H1 (cell line): ENCODE data around the gene PCSK1N. TPM values are rescaled to one million over a fixed set of nuclear protein-coding genes. Genes with fewer than 3 reads are reported as not detected.

Experiments
- CTCF ChIA-PET: fragments of 300-600 bp; sonication (Branson Sonifier 250); formaldehyde crosslinking; loops from one replicate; lab custom pipeline; 2021; ENCODE audit not compliant: partially characterized antibody; lab: Charles Lee
- POLR2A ChIA-PET: fragments of 300-600 bp; sonication (Branson Sonifier 250); formaldehyde crosslinking; loops from one replicate; lab custom pipeline; 2021; ENCODE audit warnings: inconsistent platforms; ENCODE audit not compliant: partially characterized antibody; lab: Charles Lee
- DNase-seq, 2 experiments: peaks; one replicate each; pipeline versions ENCODE4 v3.0.0 to v3.0.0-alpha.2; 2010 to 2022; ENCODE audit warnings: low spot score in 2 of 2, low read depth in 1 of 2, mixed read lengths in 1 of 2
- FAIRE-seq: peaks from 2 replicates; lab custom pipeline; 2011; peaks lifted over from hg19 to GRCh38; lab: Jason Lieb, UNC
- H2AFZ ChIP-seq: 2 replicates; pipeline ENCODE4 v1.8.1; 2012; ENCODE audit warnings: low read length, inconsistent platforms
- H2AK5ac ChIP-seq: 2 replicates; pipeline ENCODE4 v1.6.1; 2013; ENCODE audit warnings: low read depth, low read length
- H2BK120ac ChIP-seq: replicated peaks from 2 replicates; pipeline ENCODE3; 2013; ENCODE audit warnings: low read depth, low read length, inconsistent platforms
- H2BK12ac ChIP-seq: 2 replicates; pipeline ENCODE4 v1.6.1; 2013; ENCODE audit warnings: low read depth, low read length
- H2BK15ac ChIP-seq: 2 replicates; pipeline ENCODE4 v1.6.1; 2013; ENCODE audit warnings: low read length
- H2BK20ac ChIP-seq: 2 replicates; pipeline ENCODE4 v1.6.1; 2013; ENCODE audit warnings: low read length
- H2BK5ac ChIP-seq: 2 replicates; pipeline ENCODE4 v1.6.1; 2013; ENCODE audit warnings: low read depth, low read length
- H3K14ac ChIP-seq: 2 replicates; pipeline ENCODE4 v1.6.1; 2013; ENCODE audit warnings: inconsistent platforms; ENCODE audit not compliant: insufficient read length
- H3K18ac ChIP-seq: 2 replicates; pipeline ENCODE4 v1.6.1; 2013; ENCODE audit warnings: low read length; ENCODE audit errors: extremely low read depth
- H3K23ac ChIP-seq: 2 replicates; pipeline ENCODE4 v1.6.1; 2013; ENCODE audit warnings: inconsistent platforms; ENCODE audit not compliant: insufficient read length
- H3K23me2 ChIP-seq: 2 replicates; pipeline ENCODE4 v1.6.1; 2013; ENCODE audit warnings: low read depth, low read length
- H3K27ac ChIP-seq: 2 replicates; pipeline ENCODE4 v1.6.1; 2011; ENCODE audit warnings: low read depth, low read length, inconsistent platforms
- H3K27me3 ChIP-seq, 4 experiments: replicated peaks in 1 of 4; 1 replicate in 1 of 4; 2 replicates in 3 of 4; pipeline versions ENCODE4 v1.6.1 to v1.8.1; 2011 to 2013; ENCODE audit warnings: low read length in 3 of 4, mild to moderate bottlenecking in 3 of 4, inconsistent platforms in 2 of 4, mixed read lengths in 2 of 4, moderate library complexity in 1 of 4; ENCODE audit not compliant: control insufficient read depth in 3 of 4, insufficient read depth in 3 of 4; ENCODE audit errors: extremely low read depth in 1 of 4
- H3K36me3 ChIP-seq, 4 experiments: 2 replicates each; pipeline versions ENCODE4 v1.6.1 to v1.8.1; 2011 to 2013; ENCODE audit warnings: mild to moderate bottlenecking in 4 of 4, low read length in 3 of 4, moderate library complexity in 2 of 4, control low read depth in 1 of 4, inconsistent platforms in 1 of 4; ENCODE audit not compliant: insufficient read depth in 4 of 4, control insufficient read depth in 2 of 4
- H3K4ac ChIP-seq: replicated peaks from 2 replicates; pipeline ENCODE3; 2013; ENCODE audit warnings: low read length, low read depth, mixed read lengths, inconsistent platforms; ENCODE audit not compliant: insufficient read length
- H3K4me1 ChIP-seq, 4 experiments: replicated peaks in 1 of 4; 1 replicate in 1 of 4; 2 replicates in 3 of 4; pipeline versions ENCODE4 v1.6.1 to v1.8.1; 2011 to 2013; ENCODE audit warnings: low read length in 3 of 4, inconsistent platforms in 2 of 4, mixed read lengths in 1 of 4; ENCODE audit not compliant: insufficient read depth in 4 of 4, control insufficient read depth in 3 of 4
- H3K4me2 ChIP-seq, 2 experiments: 2 replicates each; pipeline versions ENCODE4 v1.6.1 to v1.8.1; 2011 to 2013; ENCODE audit warnings: low read depth in 2 of 2, low read length in 2 of 2, control low read depth in 1 of 2, inconsistent platforms in 1 of 2, mild to moderate bottlenecking in 1 of 2; ENCODE audit not compliant: insufficient read depth in 1 of 2
- H3K4me3 ChIP-seq, 4 experiments: fragments of 200-600, 300-600 bp in 1 of 4; sonication (generic), shearing (Covaris generic), sonication (Bioruptor Twin) in 1 of 4; 2 replicates each; pipeline versions ENCODE4 v1.5.1 to v1.8.1; 2011 to 2016; ENCODE audit warnings: low read length in 4 of 4, low read depth in 3 of 4, control low read depth in 2 of 4, inconsistent platforms in 2 of 4, mild to moderate bottlenecking in 2 of 4, mixed read lengths in 1 of 4, moderate library complexity in 1 of 4; ENCODE audit not compliant: insufficient read depth in 2 of 4; ENCODE audit errors: extremely low read depth in 1 of 4
- H3K56ac ChIP-seq: replicated peaks from 2 replicates; pipeline ENCODE3; 2013; ENCODE audit warnings: low read depth, mild to moderate bottlenecking, mixed read lengths, low read length, inconsistent platforms; ENCODE audit not compliant: insufficient read length
- H3K79me1 ChIP-seq: 2 replicates; pipeline ENCODE4 v1.6.1; 2013; ENCODE audit warnings: low read depth, low read length, control low read depth
- H3K79me2 ChIP-seq, 2 experiments: 2 replicates each; pipeline versions ENCODE4 v1.6.1 to v1.8.1; 2012 to 2013; ENCODE audit warnings: low read length in 2 of 2, mild to moderate bottlenecking in 2 of 2, inconsistent platforms in 1 of 2; ENCODE audit not compliant: insufficient read depth in 2 of 2, control insufficient read depth in 1 of 2
- H3K9ac ChIP-seq, 4 experiments: replicated peaks in 1 of 4; 1 replicate in 1 of 4; 2 replicates in 3 of 4; pipeline versions ENCODE4 v1.6.1 to v1.8.1; 2011 to 2013; ENCODE audit warnings: low read depth in 3 of 4, low read length in 3 of 4, control low read depth in 2 of 4, mild to moderate bottlenecking in 2 of 4, moderate library complexity in 2 of 4, inconsistent platforms in 1 of 4; ENCODE audit errors: extremely low read depth in 1 of 4
- H3K9me3 ChIP-seq, 2 experiments: 2 replicates each; pipeline versions ENCODE4 v1.6.1 to v1.8.1; 2012 to 2013; ENCODE audit warnings: mild to moderate bottlenecking in 2 of 2, moderate library complexity in 2 of 2, control low read depth in 1 of 2, inconsistent platforms in 1 of 2, low read depth in 1 of 2, low read length in 1 of 2, mixed read lengths in 1 of 2; ENCODE audit not compliant: insufficient read depth in 2 of 2
- H4K20me1 ChIP-seq, 2 experiments: replicated peaks in 1 of 2; 2 replicates each; pipeline versions ENCODE3 to v1.8.1; 2011 to 2013; ENCODE audit warnings: inconsistent platforms in 2 of 2, low read length in 2 of 2, mild to moderate bottlenecking in 1 of 2; ENCODE audit not compliant: insufficient read depth in 2 of 2, control insufficient read depth in 1 of 2
- H4K5ac ChIP-seq: 2 replicates; pipeline ENCODE4 v1.6.1; 2013; ENCODE audit warnings: low read length, low read depth, mixed read lengths, inconsistent platforms; ENCODE audit not compliant: insufficient read length
- H4K8ac ChIP-seq: 2 replicates; pipeline ENCODE4 v1.8.0; 2013; ENCODE audit warnings: mild to moderate bottlenecking, moderate library complexity, low read length, inconsistent platforms; ENCODE audit not compliant: insufficient read depth; ENCODE audit errors: extremely low read depth
- H4K91ac ChIP-seq: replicated peaks from 2 replicates; pipeline ENCODE3; 2013; ENCODE audit warnings: low read length, mixed read lengths, inconsistent platforms; ENCODE audit not compliant: insufficient read length
- BACH1 ChIP-seq: IDR thresholded peaks from 2 replicates; pipeline ENCODE4 v1.6.1; 2012; ENCODE audit warnings: low read length, improper control_type of control experiment
- BRCA1 ChIP-seq: IDR thresholded peaks from 2 replicates; pipeline ENCODE4 v1.6.1; 2012; ENCODE audit warnings: low read depth, low read length, improper control_type of control experiment
- CBX8 ChIP-seq: fragments of 300-800, 300-1000 bp; sonication (generic); IDR thresholded peaks from 2 replicates; pipeline ENCODE4 v1.7.1; 2016; ENCODE audit warnings: low read depth, low read length, borderline replicate concordance
- HDAC6 ChIP-seq: IDR thresholded peaks from one replicate; pipeline ENCODE4 v1.7.1; 2012; ENCODE audit warnings: low read depth, mild to moderate bottlenecking, inconsistent platforms, low read length, moderate library complexity
- JUND ChIP-seq: IDR thresholded peaks from 2 replicates; pipeline ENCODE4 v1.6.1; 2011; ENCODE audit warnings: mild to moderate bottlenecking, improper control_type of control experiment, low read length
- KDM1A ChIP-seq: fragments of 200-600, 300-600 bp; sonication (generic); IDR thresholded peaks from 2 replicates; pipeline ENCODE4 v1.7.1; 2016; ENCODE audit warnings: mild to moderate bottlenecking, low read length, borderline replicate concordance
- POLR2A ChIP-seq, 2 experiments: IDR thresholded peaks; 1 replicate in 1 of 2; 2 replicates in 1 of 2; pipeline ENCODE4 v1.6.1; 2011; ENCODE audit warnings: low read depth in 2 of 2, low read length in 2 of 2, mild to moderate bottlenecking in 2 of 2; ENCODE audit errors: control extremely low read depth in 1 of 2
- POU5F1 ChIP-seq: IDR thresholded peaks from 2 replicates; pipeline ENCODE4 v1.6.1; 2011; ENCODE audit warnings: low read depth, mild to moderate bottlenecking, low read length, moderate library complexity
- RAD21 ChIP-seq, 2 experiments: IDR thresholded peaks in 1 of 2; conservative IDR thresholded peaks in 1 of 2; 2 replicates each; pipeline ENCODE4 v1.6.1; 2011; ENCODE audit warnings: low read depth in 2 of 2, low read length in 2 of 2, improper control_type of control experiment in 1 of 2, inconsistent platforms in 1 of 2, mild to moderate bottlenecking in 1 of 2, moderate library complexity in 1 of 2
- RXRA ChIP-seq: IDR thresholded peaks from 2 replicates; pipeline ENCODE4 v1.6.1; 2011; ENCODE audit warnings: low read depth, mild to moderate bottlenecking, low read length, moderate library complexity; ENCODE audit not compliant: insufficient read depth
- SIX5 ChIP-seq: IDR thresholded peaks from 2 replicates; pipeline ENCODE4 v1.6.1; 2011; ENCODE audit warnings: mild to moderate bottlenecking, low read depth, low read length
- TAF1 ChIP-seq: IDR thresholded peaks from 2 replicates; pipeline ENCODE4 v1.6.1; 2011; ENCODE audit warnings: mild to moderate bottlenecking, low read depth, low read length
- TBP ChIP-seq: IDR thresholded peaks from 2 replicates; pipeline ENCODE4 v1.6.1; 2011; ENCODE audit warnings: low read depth, low read length, improper control_type of control experiment
- USF2 ChIP-seq: IDR thresholded peaks from 2 replicates; pipeline ENCODE4 v1.6.1; 2011; ENCODE audit warnings: low read length, improper control_type of control experiment
- WGBS, 2 experiments: shearing (Covaris generic) in 1 of 2; methylation state at CpG; one replicate each; pipeline versions ENCODE4 v1.1.6 to v1.1.7; 2013 to 2015; ENCODE audit warnings: low lambda C conversion rate in 2 of 2, mixed read lengths in 2 of 2, inconsistent platforms in 1 of 2, low coverage in 1 of 2, missing lambda C conversion rate in 1 of 2; ENCODE audit not compliant: insufficient replicate concordance in 2 of 2, insufficient coverage in 1 of 2, insufficient read length in 1 of 2; ENCODE audit errors: extremely low coverage in 1 of 2, missing lambda C conversion rate in 1 of 2; 5-methylcytosine and 5-hydroxymethylcytosine counted together
- polyA plus RNA-seq, 7 experiments: library from polyadenylated mRNA; depleted of rRNA in 3 of 7; stranded (reverse) in 5 of 7; unstranded in 2 of 7; fragments of >200 nt in 5 of 7; fragments of 200-250 nt in 2 of 7; gene quantifications; 1 replicate in 5 of 7; 2 replicates in 1 of 7; 4 replicates in 1 of 7; pipeline versions ENCODE4 v1.2.1 to v1.2.3, GENCODE V29; 2011 to 2013; ENCODE audit warnings: missing spikeins in 2 of 7, mixed read lengths in 2 of 7
- total RNA-seq: library from RNA; stranded (reverse); fragmentation: NEBNext Ultra II Directional; extraction: Animal tissue kit (Norgen Biotek cat#: 25700); gene quantifications from 2 replicates; pipeline ENCODE4 v1.2.1, GENCODE V29; 2021

The PCSK1N gene
- total and polyA plus RNA-seq, 2 of the 8 experiments (the other 6 are each of a cell fraction or from before 2014, with no cell fraction given), result 3.6 to 4.5 TPM

- no peak overlapping the region for H4K5ac ChIP-seq
- no peaks in the 10 kb centered on the region for H3K79me2 ChIP-seq
- no peak overlapping the region for H3K18ac ChIP-seq
- H2BK12ac ChIP-seq, result no peak overlapping the region
- no peaks in the 10 kb centered on the region for H3K23me2 ChIP-seq
- H2AFZ ChIP-seq, result no peak overlapping the region
- no peaks in the 10 kb centered on the region for H3K79me1 ChIP-seq
- H3K9ac ChIP-seq, result no peak overlapping the region
- H3K4me1 ChIP-seq, result no peaks in the 10 kb centered on the region
- no peak overlapping the region for H2BK15ac ChIP-seq
- no peak overlapping the region for H3K56ac ChIP-seq
- DNase-seq, result no peak
- no peak overlapping the region for H3K23ac ChIP-seq
- H3K4me2 ChIP-seq, result no peak overlapping the region
- ChIA-PET POLR2A (no interaction called here), CTCF (interaction anchor here (1.2 kb wide), 1 partner anchor 361 kb away, joined by 4 read pairs; no protein-coding TSS in a partner anchor)
- 91% methylated on average over 10 of the region's 12 CpGs; no CpG with 5 or more reads in 1 of the 2 experiments for WGBS, 2 experiments
- H3K9me3 ChIP-seq, result no peaks in the 10 kb centered on the region
- no peak overlapping the region for H2BK5ac ChIP-seq
- no peak for FAIRE-seq
- H3K36me3 ChIP-seq, result no peaks in the 10 kb centered on the region
- H4K8ac ChIP-seq, result no peak overlapping the region; the same call in 1 of the 2 replicates
- no peak overlapping the region for H3K27ac ChIP-seq
- no peak overlapping the region for H3K4ac ChIP-seq
- H3K4me3 ChIP-seq, result no peak overlapping the region
- H2BK20ac ChIP-seq, result no peak overlapping the region
- H4K20me1 ChIP-seq, result no peaks in the 10 kb centered on the region
- no peak overlapping the region for H2BK120ac ChIP-seq
- no peak overlapping the region for H3K14ac ChIP-seq
- no peak overlapping the region for H2AK5ac ChIP-seq
- H3K27me3 ChIP-seq, result no peaks in the 10 kb centered on the region
- H4K91ac ChIP-seq, result no peak overlapping the region
- no peak for TF ChIP-seq TAF1
- TF ChIP-seq HDAC6, result no peak
- TF ChIP-seq POLR2A (IDR thresholded peaks at IDR 0.05; ENCODE audit: control extremely low read depth in 1 of 2, low read depth in 2 of 2, low read length in 2 of 2), result no peak
- no peak for TF ChIP-seq CBX8
- no peak for TF ChIP-seq RAD21 (IDR thresholded peaks at IDR 0.05 in 1 of 2, conservative IDR thresholded peaks at IDR 0.05 in 1 of 2; ENCODE audit: low read depth in 2 of 2, low read length in 2 of 2)
- no peak for TF ChIP-seq POU5F1
- TF ChIP-seq KDM1A, result no peak
- no peak for TF ChIP-seq JUND
- TF ChIP-seq USF2, result no peak
- no peak for TF ChIP-seq BACH1
- no peak for TF ChIP-seq BRCA1
- TF ChIP-seq RXRA, result no peak
- no peak for TF ChIP-seq TBP
- no peak for TF ChIP-seq SIX5
These were observed 41.0 kb downstream of the PCSK1N start for GRCh38 chrX:48794340-48794910.
